HEK293T (cell line): ENCODE data around the gene CTBP1.
"Not testable (repeated sequence)": the region's sequence is repeated elsewhere in the genome, so short reads cannot be mapped to it uniquely, and the experiment has no call there.

Experiments used
- CTCF ChIA-PET: fragments of 350-600 bp; formaldehyde crosslinking; extraction: SDS; loops from one replicate; lab custom pipeline; 2021; ENCODE audit warnings: antibody characterized with exemption, inconsistent platforms; lab: Yijun Ruan, JAX
- POLR2A ChIA-PET: fragments of 350-600 bp; formaldehyde crosslinking; extraction: SDS; loops from one replicate; lab custom pipeline; 2020; ENCODE audit warnings: antibody characterized with exemption, inconsistent platforms; lab: Yijun Ruan, JAX
- DNase-seq: peaks from one replicate; pipeline ENCODE4 v3.0.0; 2012; ENCODE audit warnings: mixed read lengths; ENCODE audit errors: extremely low spot score
- ARNT ChIP-seq: fragments of 450-650 bp; IDR thresholded peaks from 2 replicates; pipeline ENCODE4 v1.6.1; 2017; ENCODE audit warnings: mild to moderate bottlenecking
- BHLHE40 ChIP-seq: fragments of 450-650 bp; IDR thresholded peaks from 2 replicates; pipeline ENCODE4 v1.6.1; 2016; ENCODE audit warnings: mild to moderate bottlenecking, moderate library complexity, borderline replicate concordance
- CTBP1 ChIP-seq: fragments of 450-650 bp; IDR thresholded peaks from 2 replicates; pipeline ENCODE4 v1.6.1; 2016; ENCODE audit warnings: borderline replicate concordance
- ELF4 ChIP-seq: fragments of 450-650 bp; IDR thresholded peaks from 2 replicates; pipeline ENCODE4 v1.6.1; 2017; ENCODE audit warnings: antibody characterized with exemption
- FOXA1 ChIP-seq: fragments of 450-650 bp; IDR thresholded peaks from 2 replicates; pipeline ENCODE4 v1.6.1; 2016; ENCODE audit warnings: mild to moderate bottlenecking
- FOXK2 ChIP-seq: fragments of 450-650 bp; IDR thresholded peaks from 2 replicates; pipeline ENCODE4 v1.6.1; 2016; ENCODE audit warnings: mild to moderate bottlenecking
- FOXM1 ChIP-seq: fragments of 450-650 bp; IDR thresholded peaks from 2 replicates; pipeline ENCODE4 v1.6.1; 2017; ENCODE audit warnings: mild to moderate bottlenecking, borderline replicate concordance
- HDGF ChIP-seq: fragments of 450-650 bp; IDR thresholded peaks from 2 replicates; pipeline ENCODE4 v1.6.1; 2017; ENCODE audit warnings: antibody characterized with exemption, borderline replicate concordance
- L3MBTL2 ChIP-seq: fragments of 450-650 bp; conservative IDR thresholded peaks from 2 replicates; pipeline ENCODE4 v1.6.1; 2016; ENCODE audit warnings: mild to moderate bottlenecking
- LEF1 ChIP-seq: fragments of 450-650 bp; IDR thresholded peaks from 2 replicates; pipeline ENCODE4 v1.6.1; 2017; ENCODE audit warnings: mild to moderate bottlenecking, borderline replicate concordance
- NFRKB ChIP-seq: fragments of 450-650 bp; IDR thresholded peaks from 2 replicates; pipeline ENCODE4 v1.6.1; 2016; ENCODE audit warnings: mild to moderate bottlenecking, moderate library complexity
- SP1 ChIP-seq: fragments of 450-650 bp; IDR thresholded peaks from 2 replicates; pipeline ENCODE4 v1.6.1; 2017
- SUZ12 ChIP-seq: fragments of 450-650 bp; IDR thresholded peaks from 2 replicates; pipeline ENCODE4 v1.6.1; 2016; ENCODE audit warnings: mild to moderate bottlenecking
- TARDBP ChIP-seq: fragments of 450-650 bp; IDR thresholded peaks from 2 replicates; pipeline ENCODE4 v1.6.1; 2016
- ZNF384 ChIP-seq: fragments of 450-650 bp; IDR thresholded peaks from 2 replicates; pipeline ENCODE4 v1.6.1; 2016
- TF ChIP-seq, protein P1 (sequence below): fragments of 450-650 bp; IDR thresholded peaks from 2 replicates; pipeline ENCODE4 v1.6.1; 2016

CTBP1 gene

DNA sequence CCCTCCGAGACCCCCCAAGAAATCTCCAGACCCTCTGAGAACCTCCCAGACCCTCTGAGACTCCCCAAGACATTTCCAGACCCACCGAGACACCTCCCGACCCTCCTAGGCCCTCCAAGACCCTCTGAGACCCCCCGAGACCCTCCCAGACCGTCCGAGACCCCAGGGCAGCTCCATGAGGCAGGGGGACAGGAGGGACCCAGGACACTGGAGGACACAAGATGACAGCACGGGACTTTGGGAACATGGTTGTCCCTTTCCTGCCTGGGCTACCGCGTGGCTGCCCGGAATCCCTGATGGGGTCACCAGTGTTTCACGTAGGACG lies 10.3 kb downstream of the CTBP1 start:
- no peak for DNase-seq
- ChIA-PET CTCF (no interaction called here), POLR2A (no interaction called here)
- TF ChIP-seq ARNT (no peak), FOXM1 (no peak), ELF4 (no peak), TARDBP (no peak), SP1 (no peak)
- TF ChIP-seq, protein P1, sequence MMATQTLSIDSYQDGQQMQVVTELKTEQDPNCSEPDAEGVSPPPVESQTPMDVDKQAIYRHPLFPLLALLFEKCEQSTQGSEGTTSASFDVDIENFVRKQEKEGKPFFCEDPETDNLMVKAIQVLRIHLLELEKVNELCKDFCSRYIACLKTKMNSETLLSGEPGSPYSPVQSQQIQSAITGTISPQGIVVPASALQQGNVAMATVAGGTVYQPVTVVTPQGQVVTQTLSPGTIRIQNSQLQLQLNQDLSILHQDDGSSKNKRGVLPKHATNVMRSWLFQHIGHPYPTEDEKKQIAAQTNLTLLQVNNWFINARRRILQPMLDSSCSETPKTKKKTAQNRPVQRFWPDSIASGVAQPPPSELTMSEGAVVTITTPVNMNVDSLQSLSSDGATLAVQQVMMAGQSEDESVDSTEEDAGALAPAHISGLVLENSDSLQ, result no peak

DNA sequence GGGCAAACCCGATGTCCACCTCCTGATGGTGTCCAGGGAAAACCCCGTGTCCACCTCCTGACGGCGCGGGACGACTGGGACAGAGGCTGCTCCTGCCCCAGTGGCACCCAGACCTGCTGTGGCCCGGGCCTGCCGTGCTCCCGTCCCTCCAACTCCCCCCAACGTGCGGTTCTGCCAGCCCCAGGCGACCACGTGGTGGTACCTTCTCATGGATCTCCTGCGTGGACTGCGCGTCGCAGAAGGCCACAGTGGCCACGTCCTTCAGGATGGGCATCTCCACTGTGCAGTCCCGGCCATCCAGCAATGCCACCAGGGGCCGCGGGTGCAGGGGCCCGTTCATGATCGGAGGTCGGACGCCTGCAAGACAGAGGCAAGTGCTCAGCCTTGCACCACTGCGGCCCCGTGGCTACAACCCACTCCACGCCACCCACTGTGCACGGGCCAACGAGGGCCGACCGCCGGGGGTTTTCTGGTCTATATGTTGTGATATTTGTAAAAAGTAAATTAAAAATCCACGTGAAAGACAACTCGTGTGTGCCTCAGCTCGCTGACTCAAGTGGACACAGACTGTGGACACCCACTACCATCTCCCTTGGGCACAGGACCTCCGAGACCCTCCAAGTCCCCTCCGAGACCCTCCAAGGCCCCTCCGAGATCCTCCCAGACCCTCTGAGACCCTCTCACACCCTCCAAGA lies 10.8 kb downstream of the CTBP1 start:
- ChIA-PET CTCF (no interaction called here), POLR2A (no interaction called here)
- TF ChIP-seq FOXA1 (no peak), FOXM1 (no peak), ZNF384 (no peak), ARNT (no peak), SP1 (no peak), ELF4 (no peak), TARDBP (no peak), LEF1 (no peak), FOXK2 (no peak), NFRKB (no peak), HDGF (no peak)
- no peak for DNase-seq

DNA sequence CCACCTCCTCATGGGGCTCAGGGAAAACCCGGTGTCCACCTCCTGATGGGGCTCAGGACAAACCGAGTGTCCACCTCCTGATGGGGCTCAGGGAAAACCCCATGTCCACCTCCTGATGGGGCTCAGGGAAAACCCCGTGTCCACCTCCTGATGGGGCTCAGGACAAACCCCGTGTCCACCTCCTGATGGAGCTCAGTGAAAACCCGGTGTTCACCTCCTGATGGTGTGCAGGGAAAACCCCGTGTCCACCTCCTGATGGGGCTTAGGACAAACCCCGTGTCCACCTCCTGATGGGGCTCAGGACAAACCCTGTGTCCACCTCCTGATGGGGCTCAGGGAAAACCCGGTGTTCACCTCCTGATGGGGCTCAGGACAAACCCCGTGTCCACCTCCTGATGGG lies 11.7 kb downstream of the CTBP1 start:
- POLR2A ChIA-PET, DNase-seq, CTCF ChIA-PET: not testable (repeated sequence)

DNA sequence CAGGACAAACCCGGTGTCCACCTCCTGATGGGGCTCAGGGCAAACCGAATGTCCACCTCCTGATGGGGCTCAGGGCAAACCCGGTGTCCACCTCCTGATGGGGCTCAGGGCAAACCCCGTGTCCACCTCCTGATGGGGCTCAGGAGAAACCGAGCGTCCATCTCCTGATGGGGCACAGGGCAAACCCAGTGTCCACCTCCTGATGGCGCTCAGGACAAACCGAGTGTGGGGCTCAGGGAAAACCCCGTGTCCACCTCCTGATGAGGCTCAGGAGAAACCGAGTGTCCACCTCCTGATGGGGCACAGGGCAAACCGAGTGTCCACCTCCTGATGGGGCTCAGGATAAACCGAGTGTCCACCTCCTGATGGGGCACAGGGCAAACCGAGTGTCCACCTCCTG lies 12.1 kb downstream of the CTBP1 start:
- POLR2A ChIA-PET, DNase-seq, CTCF ChIA-PET: not testable (repeated sequence)

DNA sequence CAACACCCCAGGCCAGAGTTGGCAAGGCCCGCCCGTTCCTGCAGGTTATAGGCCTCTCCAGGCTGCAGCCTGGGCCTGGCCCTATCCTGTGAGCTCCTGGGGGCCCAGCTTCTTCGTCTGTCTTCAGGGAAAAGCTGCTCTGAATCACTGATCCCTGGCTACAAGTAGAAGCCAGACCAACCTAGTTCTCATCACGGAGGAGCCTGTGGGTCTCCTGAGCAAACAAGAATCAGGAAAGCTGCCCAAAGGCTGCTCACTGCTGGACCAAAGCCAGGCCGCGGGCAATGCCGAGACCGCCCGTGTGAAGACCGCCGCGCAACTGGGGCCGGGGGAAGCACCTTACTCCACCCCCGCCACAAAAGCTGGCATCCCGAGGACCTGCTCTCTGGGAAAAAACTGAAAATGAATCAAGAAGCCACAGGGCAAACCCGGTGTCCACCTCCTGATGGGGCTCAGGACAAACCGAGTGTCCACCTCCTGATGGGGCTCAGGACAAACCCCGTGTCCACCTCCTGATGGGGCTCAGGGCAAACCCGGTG lies 12.8 kb downstream of the CTBP1 start:
- ChIA-PET POLR2A (interaction anchor here (1.1 kb wide), 1 partner anchor 12 kb away, joined by 3 read pairs; no protein-coding TSS in a partner anchor), CTCF (no interaction called here)
- TF ChIP-seq HDGF, result no peak
- no peak for TF ChIP-seq L3MBTL2
- TF ChIP-seq ARNT, result no peak
- no peak for TF ChIP-seq ZNF384
- no peak for TF ChIP-seq ELF4
- no peak for TF ChIP-seq TARDBP
- no peak for TF ChIP-seq LEF1
- TF ChIP-seq BHLHE40, result no peak
- TF ChIP-seq, protein P1, result no peak
- TF ChIP-seq SUZ12, result no peak
- TF ChIP-seq NFRKB, result no peak
- TF ChIP-seq FOXA1, result no peak
- no peak for TF ChIP-seq FOXM1
- no peak for TF ChIP-seq SP1
- TF ChIP-seq CTBP1, result no peak
- no peak for TF ChIP-seq FOXK2
- DNase-seq, result no peak

DNA sequence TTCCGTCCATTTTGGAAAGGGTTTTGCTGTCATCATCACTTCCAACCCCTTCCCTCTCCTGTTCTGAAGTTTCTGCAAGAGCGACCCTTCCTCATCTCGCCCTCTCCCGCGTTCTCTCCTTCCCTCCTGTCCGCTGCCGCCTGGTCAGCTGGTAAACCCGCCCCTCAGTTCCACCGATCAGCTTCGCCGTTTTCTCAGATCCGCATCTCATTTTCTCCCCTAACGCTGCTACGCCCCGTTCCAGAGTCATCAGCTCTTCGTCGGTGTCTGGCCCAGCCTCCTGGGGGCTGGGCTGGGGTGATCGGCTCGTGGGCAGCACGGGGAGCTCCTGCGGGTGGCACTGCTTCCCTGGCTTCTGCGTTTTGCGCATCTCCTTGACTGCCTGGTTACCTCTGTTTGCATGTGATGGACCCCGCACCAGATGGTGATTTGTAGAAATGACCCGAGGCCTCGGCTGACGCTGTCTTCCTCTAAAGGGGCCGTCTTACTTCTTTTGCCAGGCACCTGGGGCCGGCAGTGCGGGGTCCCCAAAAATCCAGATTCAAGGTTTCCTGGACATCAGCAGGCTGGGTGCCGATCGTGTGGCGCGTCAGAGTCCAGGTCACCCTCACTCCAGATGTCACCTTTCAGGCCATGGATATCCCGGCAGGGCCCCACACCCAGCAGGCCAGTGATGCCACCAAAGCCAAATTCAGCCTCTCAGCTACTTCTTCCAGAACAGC lies 13.4 kb downstream of the CTBP1 start:
- no peak for DNase-seq
- ChIA-PET CTCF (no interaction called here), POLR2A (interaction anchor here (1.1 kb wide), 1 partner anchor 12 kb away, joined by 3 read pairs; no protein-coding TSS in a partner anchor)

DNA sequence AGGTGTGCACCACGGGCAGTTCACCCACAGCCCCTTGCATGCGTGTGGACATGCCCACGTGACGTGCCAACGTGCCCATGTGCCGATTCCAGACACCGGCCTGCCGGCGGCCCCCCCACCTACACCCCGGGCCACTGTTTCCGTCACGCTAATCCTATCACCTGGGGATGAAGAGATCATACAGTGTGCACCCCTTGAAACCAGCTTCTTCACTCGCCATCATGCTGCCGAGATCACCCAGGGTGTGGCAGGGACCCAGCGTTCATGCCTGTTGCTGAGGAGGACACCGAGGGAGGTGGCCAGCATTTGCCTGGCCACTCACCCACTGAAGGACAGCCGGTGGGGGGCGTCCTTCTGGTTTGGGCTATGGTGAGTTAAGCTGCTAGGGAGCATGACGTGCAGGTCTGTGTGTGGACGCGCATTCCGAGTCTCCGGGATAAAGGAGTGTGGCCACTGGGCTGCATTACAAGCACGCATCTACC lies 14.1 kb downstream of the CTBP1 start:
- ChIA-PET POLR2A (no interaction called here), CTCF (no interaction called here)
- TF ChIP-seq HDGF, result no peak
- TF ChIP-seq, protein P1, result no peak
- no peak for TF ChIP-seq ZNF384
- no peak for TF ChIP-seq CTBP1
- TF ChIP-seq FOXK2, result no peak
- TF ChIP-seq ELF4, result no peak
- TF ChIP-seq LEF1, result no peak
- no peak for TF ChIP-seq ARNT
- no peak for TF ChIP-seq TARDBP
- TF ChIP-seq L3MBTL2, result no peak
- no peak for TF ChIP-seq SP1
- no peak for TF ChIP-seq BHLHE40
- no peak for TF ChIP-seq FOXM1
- TF ChIP-seq SUZ12, result no peak
- TF ChIP-seq FOXA1, result no peak
- TF ChIP-seq NFRKB, result no peak
- no peak for DNase-seq

More for the DNA sequence above, 13.4 kb downstream of the CTBP1 start:
- TF ChIP-seq BHLHE40, result no peak
